Cerebellar nuclear complex (tissue), 1 donor: ENCODE data around the gene PIKFYVE.
"Not testable (repeated sequence)": the region's sequence is repeated elsewhere in the genome, so short reads cannot be mapped to it uniquely, and the experiment has no call there.

Experiments
- DNase-seq, 2 experiments: peaks; one replicate each; lab custom pipeline; 2025; lab: John Stamatoyannopoulos, UW

The PIKFYVE gene

DNA sequence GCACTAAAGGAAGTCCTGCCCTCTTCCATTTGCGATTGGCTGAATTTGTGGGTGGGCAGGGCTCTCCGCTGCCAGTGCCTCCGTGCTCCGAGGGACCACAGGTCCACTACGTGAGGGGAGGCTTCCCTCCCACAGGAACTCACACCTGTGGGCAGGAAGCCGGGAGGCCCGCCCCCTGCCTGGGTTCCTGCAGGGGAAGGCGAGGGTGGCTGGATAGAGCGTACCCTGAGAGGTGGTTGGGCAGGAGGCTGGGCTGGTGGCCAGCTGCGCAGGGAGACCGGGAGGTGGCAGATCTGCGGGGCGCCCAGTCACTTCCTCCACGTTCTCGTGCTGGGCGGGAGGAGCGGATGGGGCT, 93.6 kb downstream of the PIKFYVE start:
- DNase-seq = no peak

DNA sequence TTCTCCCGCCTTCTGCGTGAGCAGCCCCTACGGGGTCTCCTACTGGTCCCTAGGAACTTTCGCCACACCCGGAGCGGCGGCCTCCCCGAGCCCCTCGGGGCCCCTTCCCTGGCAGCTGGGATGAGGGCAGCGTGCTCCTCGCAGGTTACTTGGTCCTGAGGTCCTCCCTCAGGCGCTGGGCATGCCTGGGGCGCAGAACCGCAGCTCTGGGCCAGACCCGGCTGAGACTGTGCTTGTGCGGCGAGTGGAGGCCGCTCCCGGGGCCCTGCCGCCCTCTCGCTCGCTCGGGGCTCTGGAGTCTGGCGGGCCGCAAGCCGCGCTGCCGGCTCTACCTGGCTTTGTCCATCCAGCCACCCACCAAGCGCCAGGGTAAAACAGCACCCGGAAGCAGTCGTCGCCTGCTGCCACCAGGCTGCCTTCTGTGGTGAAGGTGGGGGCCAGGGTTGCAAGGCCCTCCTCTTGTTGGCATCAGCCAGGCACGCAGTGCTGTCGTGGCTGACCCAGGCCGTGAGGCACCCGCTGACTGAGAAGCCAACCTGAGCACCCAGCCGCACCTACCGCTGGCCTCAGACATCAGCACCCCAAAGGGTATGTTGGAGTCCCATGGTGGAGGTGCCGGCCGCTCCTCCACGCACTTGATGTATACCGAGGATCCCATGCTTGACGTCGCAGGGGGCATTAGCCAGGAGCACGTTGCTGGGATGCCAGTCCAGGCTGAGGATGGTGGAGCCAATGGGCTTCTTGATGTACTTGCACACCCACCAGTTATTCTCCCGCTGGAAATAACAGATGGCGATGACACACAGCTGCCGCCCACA, 94.4 kb downstream of the PIKFYVE start:
- DNase-seq = no peak

DNA sequence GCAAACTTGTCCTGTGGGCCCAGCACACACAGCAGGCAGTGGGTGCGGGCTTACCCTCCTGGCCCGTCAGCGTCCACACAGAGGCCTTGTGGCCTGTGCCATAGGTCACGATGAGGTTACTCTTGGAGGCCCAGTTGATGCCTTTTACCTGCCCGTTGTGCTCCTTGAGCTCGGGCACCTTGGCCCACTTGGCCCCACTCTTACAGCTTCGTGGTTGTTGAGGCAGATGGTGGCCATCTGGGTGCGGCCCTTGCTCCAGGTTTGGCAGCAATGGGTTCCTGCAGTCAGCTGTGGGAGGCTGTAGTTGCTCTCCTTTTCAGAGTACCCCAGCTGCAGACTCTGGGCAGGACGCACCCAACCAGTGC, 95.0 kb downstream of the PIKFYVE start:
- no peak for DNase-seq

DNA sequence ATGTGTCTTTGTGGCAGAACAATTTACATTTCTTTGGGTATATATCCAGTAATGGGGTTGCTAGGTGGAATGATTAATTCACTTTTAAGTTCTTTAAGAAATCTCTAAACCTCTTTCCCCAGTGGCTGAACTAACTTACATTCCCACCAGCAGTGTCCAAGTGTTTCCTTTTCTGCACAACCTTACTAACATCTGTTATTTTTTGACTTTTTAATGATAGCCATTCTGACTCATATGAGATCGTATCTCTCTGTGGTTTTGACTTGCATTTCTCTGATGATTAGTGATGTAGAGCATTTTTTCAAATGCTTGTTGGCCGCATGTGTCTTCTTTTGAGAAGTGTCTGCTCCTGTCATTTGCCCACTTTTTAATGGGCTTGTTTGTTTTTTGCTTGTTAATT, 97.4 kb downstream of the PIKFYVE start:
- DNase-seq = no peak

DNA sequence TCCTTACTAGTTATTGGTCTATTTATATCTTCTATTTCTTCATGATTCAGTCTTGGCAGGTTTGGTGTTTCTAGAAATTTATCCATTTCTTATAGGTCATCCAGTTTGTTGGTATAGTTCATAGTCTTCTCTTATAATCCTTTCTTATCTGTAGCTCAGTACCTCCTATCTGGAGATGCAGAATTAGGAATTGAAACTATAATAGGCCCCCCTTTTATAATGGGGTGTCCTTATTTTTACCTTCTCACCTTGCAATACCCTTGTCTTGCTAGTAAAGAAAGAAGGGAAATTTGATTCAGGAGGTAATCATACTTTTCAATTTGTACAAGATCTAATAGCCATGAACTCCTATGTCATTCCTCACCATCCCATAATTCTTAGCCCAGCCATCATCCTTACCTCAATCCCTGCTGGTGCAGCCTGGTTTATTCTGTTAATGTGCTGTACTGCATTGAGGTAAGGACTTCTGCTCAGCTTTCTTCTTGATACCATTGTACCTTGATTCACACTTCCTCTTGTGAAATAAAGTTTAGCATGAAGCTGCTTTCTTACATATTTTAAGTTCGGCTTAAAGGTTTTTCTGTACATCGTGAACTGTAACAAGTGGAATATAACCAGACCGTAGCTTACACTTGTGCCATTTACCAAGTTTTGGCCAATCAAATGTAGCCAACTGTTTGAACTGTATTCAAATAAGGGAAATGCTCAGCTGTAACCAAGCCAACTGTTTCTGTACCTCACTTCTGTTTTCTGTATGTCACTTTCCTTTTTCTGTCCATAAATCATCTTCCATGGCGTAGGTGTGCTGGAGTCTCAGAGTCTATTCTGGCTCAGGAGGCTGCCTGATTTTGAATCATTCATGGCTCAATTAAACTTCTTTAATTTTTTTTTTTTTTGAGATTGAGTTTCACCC, 100.4 kb downstream of the PIKFYVE start:
- DNase-seq = no peak

DNA sequence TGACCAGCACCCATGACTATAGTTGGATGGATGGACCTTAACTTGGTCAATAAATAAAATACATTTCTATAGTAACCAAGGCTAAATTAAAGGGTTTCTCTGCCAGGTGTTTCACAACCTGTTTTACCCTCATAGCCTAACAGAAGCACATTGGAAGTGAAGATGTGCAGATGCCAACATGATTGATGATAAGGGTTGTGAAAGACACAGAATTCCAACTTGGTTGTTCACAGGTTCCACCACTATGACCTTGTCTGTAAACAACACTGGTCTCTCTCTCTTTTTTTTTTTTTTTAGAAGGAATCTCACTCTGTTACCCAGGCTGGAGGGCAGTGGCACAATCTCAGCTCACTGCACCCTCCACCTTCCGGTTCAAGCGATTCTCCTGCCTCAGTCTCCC, 103.0 kb downstream of the PIKFYVE start:
- no peak for DNase-seq

DNA sequence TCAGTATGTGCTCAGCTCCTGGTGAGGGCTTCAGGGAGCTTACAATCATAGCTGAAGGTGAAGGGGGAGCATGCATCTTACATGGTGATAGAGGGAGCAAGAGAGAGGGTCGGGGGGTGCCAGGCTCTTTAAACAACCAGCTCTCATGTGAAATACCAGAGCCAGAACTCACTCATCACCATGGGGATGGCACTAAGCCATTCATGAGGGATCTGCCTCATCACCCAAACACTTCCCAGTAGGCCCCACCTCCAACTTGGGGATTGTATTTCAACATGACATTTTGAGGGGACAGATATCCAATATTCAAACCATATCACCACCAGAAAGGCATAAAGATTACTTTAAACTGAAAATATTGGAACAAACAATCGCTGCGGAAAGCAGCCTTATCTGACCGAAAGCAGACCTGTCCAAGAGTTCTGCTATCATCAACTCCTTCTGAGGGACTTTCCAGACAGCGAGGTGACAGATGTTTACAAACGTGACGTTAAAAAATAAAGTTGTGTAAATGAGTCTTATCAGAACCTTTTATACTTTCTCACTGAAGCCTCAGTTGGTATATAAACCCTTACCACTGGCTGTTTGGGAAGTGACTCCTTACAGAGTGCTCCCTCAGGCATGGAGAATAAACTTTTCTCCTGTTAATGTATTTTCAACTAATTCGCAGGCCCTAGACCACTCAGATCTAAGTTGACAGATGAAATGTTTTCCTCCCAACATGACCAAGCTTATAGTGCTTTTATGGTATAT, 105.0 kb downstream of the PIKFYVE start:
- DNase-seq = no peak

DNA sequence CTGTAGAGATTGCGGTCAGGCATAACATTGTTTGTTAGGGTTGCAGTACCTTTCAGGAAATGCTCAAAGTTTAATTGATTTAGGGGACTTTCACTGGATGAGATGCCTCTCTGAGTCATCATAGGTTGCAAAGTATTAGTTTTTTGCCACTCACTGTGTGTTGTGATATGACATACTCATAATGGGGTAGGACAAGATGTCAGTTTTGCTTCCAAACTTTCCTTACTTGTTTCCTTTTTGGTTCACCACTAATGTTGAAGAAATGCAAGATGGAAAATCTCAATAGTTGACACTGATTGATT, 105.5 kb downstream of the PIKFYVE start:
- DNase-seq = no peak

DNA sequence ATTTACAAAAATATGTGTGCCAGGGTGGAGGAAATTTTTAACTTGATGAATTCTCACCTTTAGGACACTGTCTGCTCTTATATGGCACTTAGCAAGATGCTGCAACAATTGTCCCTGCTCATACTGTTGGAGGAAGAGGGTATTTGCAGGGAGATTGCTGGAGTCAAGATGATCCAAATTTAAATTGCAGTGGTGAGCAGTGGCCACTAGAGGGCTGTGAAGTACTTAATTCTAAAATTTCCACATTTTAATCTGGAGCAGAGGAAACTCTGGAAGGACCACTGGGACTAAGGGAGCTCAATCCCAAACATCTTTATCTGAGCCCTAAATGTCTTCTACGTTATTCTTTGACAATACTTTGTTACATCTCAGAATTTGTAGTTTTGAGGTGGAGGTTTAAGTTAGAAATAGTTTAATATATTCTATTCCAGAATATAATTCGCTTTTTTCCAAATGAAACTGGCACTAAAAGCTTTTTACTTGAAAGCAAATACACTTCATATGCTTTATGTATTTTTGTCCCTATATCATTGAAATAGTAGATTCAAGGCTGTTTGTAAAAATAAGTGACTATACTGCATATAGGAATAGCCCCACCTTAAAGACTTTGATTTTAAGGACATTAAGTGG, 107.5 kb downstream of the PIKFYVE start:
- DNase-seq = no peak

DNA sequence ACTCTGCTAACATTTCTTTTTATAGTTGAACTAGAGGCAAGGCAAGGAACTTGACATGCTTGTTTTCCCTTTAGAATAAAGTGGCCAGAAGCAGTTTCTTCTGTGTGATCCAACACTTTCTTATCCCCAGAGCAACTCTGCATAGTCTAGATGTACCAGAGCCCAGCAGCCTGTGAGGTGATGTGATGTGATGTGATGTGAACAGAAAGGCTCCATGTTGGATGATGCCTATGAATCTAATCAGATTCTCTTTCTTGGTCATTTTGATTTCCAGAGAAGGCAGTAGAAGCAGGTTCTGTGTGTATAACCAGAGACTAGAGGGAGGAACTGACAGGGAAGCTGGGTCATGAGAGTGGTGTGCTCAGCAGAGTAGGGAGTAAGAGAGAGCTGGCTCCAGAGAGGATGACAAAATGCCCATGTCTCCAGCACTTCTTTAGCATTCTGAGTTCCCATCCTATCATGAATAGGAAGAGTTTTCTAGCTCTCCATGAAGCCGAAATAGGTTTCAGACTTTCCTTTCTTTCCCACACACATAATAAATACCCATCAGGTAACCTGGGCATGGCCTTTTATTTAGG, 109.5 kb downstream of the PIKFYVE start:
- no peak for DNase-seq

DNA sequence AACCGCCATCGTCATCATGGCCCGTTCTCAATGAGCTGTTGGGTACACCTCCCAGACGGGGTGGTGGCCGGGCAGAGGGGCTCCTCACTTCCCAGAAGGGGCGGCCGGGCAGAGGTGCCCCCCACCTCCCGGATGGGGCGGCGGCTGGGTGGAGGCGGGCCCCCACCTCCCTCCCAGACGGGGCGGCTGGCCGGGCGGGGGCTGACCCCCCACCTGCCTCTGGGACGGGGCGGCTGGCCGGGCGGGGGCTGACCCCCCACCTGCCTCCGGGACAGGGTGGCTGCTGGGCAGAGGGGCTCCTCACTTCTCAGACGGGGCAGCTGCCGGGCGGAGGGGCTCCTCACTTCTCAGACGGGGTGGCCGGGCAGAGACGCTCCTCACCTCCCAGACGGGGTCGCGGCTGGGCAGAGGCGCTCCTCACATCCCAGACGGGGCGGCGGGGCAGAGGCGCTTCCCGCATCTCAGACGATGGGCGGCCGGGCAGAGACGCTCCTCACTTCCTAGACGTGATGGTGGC, 111.3 kb downstream of the PIKFYVE start:
- not testable (repeated sequence) for DNase-seq

DNA sequence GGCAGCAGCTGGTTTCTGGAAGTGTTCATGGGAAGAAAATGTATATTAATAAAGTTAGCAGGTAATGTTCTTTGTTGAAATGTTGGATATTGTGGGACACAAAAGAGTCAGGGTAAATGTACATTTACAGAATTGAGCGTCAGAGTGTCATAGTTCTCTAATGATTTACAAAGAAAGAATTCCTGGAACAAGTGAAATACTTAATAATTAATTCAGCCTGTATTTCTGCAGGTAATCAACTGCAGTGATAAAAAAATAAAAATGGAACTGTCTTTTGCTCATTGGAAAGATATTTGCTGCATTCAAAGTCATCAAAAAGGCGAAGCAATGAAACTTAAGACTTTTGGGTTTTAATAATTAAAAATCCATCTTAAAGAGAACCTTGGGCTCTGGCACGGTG, 113.1 kb downstream of the PIKFYVE start:
- DNase-seq = no peak

DNA sequence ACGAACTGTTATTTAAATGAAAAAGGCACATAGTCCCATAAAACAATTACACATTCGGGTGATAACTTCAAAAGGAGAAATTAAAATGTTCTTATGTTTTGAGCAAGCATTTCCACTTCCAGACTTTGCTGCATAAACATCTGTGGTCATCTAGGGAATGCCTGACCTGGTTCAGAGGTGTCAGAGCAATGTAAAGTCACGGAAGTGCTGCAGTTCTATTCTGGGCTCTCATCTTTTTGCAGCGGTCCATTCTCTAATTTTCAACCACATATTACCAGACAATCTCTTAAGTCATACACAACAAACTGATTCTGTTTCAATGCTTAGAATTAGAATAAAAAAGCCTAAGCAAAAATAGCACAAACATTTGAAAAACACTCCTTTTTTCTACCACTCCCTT, 118.6 kb downstream of the PIKFYVE start:
- DNase-seq = no peak

DNA sequence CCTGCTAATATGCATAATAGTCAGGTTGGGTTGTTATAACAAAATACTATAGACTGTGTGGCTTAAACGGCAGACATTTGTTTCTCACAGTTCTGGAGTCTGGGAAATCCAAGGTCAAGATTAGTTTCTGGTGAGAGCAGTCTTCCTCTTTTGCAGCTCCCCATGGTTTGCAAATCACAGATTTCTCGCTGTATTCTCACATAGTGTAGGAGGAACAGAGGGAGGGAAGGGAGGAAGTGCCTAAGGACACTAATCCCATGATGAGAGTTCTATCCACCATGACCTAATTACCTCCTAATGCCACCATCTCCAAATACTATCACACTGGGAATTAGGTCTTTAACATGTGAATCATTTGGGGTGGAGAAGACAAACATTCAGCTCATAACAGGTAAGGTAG, 120.5 kb downstream of the PIKFYVE start:
- no peak for DNase-seq

DNA sequence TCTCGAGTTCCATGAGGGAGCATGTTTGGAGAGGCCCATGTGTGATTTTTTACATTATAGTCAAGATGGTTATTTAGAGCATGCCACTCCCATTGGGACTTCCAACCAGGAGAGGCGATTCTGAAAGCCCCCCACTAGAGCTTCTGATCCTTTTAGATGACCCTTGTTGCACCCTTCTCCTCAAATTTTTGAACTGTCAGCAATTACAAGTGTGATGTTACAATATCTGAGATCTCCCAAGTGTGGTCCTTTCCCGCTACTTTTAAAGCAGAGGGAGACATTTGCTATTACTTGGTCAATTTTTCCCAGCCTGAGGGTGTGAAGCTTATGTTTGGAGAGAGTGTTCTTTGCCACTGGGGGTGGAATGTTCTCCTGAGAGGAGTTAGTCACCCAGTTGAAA, 123.9 kb downstream of the PIKFYVE start:
- DNase-seq = no peak

DNA sequence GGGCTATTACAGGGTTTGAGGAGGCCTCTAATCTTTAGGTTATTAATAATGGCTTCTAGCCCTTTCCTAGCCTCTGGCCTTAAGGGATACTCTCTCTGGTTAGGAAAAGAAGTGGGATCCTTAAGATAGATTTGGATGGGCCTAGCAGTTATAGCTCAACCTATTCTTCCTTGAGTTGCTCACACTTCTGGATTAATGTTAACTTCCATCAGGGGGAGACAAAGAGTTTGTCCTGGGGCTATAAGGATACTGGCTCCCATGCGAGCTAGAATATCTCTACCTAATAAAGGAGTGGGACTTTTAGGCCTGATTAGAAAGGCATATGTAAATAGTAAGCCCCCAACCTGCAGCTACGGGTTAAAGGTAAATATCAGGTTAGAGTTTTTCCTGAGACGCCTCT, 126.2 kb downstream of the PIKFYVE start:
- no peak for DNase-seq

DNA sequence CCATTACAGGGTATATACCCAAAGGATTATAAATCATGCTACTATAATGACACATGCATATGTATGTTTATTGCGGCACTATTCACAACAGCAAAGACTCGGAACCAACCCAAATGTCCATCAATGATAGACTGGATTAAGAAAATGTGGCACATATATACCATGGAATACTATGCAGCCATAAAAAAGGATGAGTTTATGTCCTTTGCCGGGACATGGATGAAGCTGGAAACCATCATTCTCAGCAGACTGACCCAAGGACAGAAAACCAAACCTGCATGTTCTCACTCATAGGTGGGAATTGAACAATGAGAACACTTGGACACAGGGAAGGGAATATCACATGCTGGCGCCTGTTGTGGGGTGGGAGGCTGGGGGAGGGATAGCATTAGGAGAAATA, 130.7 kb downstream of the PIKFYVE start:
- DNase-seq = not testable (repeated sequence)

DNA sequence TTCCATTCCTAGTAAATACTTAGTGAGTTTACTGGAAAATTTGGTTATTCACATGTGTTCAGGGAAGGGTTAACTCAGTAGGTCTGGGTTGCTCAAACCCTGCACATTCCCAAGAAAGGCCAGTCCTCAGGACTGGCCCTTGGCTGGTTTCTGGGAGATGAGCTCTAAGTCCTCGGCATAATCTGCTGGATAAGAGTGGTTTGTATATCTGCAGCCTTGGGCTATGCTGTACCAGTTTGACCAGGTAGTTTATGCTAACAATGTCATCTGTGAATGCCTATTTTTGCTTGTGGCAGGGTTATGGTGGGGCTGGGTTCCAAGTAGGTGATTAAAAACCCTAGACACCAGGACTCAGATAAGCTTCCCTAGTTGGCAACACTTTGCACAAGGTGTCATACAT, 133.1 kb downstream of the PIKFYVE start:
- DNase-seq = no peak

DNA sequence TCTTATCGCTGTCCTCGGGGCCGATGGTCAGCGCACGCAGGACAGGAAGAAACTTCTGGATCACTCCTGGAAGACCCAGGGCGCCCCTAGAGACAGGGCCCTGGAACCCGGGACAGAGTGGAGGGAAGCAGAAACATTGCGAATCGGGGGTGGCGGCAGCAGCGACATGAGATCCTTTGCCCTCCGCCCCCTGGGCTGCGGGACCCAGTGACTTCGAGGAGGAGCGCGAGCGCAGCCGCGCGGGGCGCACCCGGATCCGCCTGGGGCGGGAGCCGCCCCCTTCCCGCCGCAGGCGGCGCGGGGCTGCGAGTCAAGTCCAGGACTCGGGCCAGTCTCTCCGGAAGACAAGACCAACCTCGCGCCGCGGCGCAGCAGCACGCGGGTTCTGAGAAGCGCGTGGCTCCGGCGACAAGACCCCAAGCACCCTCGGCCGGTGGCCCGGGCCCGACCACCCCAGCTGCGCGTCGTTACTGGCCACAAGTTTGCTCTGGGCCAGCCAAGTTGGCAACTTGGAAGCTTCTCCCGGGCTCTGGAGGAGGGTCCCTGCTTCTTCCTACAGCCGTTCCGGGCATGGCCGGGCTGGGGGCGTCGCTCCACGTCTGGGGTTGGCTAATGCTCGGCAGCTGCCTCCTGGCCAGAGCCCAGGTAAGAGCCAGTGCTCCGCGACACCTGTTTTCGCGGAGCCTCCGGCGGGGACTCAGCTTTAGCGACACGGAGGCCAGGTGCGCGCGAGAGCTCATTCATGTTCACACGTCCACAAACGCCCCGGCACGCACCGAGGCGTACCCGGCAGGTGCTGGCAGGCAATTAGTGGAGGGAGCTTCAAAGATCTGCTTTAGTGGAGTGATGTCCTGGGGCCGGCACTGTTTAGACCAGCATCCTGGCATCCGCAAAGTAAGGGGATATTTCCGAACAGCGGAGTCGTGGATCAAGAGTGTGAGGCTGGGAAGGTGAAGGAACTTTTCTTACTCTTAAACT, 140.7 kb downstream of the PIKFYVE start, which contains the start of gene PTH2R:
Gene PTH2R, plus strand, starts transcription at position 319 of the 978 bp plus-strand sequence. Its CDS starts 252 bp downstream, at position 571.
- DNase-seq = no peak

DNA sequence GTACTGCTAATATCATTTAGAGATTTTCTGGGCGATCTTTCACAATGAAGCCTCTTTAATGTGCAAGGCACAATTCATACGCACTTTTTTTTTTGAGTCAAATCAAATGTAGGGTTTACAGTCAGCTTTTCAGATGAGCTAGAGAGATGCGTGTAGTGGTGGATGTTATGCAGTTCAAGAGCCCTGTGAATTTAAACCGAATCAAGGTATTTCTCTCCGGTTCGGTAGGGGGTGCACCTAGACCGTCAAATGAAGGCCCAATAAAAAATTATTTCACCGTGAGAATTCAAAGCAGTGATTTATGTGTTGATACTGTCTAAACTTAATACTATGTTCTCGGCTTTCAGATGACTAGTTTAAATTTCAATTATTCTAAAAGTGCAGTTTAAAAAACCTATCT, 141.6 kb downstream of the PIKFYVE start:
- DNase-seq = no peak
